GM19043 (cell line): ENCODE data around the gene KRT33B.
"Not testable (repeated sequence)": the region's sequence is repeated elsewhere in the genome, so short reads cannot be mapped to it uniquely, and the experiment has no call there.

ENCODE experiments used
- ATAC-seq: cut with Tn5 transposase; IDR thresholded peaks from one replicate; pipeline ENCODE4 v1.9.1; 2021; ENCODE audit warnings: low read depth; ENCODE audit not compliant: unreplicated experiment

KRT33B gene

GRCh38 chr17:41369713-41370112, at the start of gene KRT33B:
Gene KRT33B, minus strand, starts transcription at chr17:41369813. Its CDS starts 63 bp downstream, at chr17:41369750.
- no peak for ATAC-seq

- no peak for ATAC-seq
Measured at GRCh38 chr17:41418116-41418860, 48.7 kb upstream of the KRT33B start.

- no peak for ATAC-seq
Measured at GRCh38 chr17:41417576-41418015, 48.0 kb upstream of the KRT33B start.

- no peak for ATAC-seq
Measured at GRCh38 chr17:41417127-41417526, 47.5 kb upstream of the KRT33B start.

GRCh38 chr17:41416479-41416878, 46.9 kb upstream of the KRT33B start:
- no peak for ATAC-seq

- no peak for ATAC-seq
Measured at GRCh38 chr17:41415833-41416335, 46.3 kb upstream of the KRT33B start.

GRCh38 chr17:41415411-41415810, 45.8 kb upstream of the KRT33B start:
- no peak for ATAC-seq

GRCh38 chr17:41413982-41414381, 44.4 kb upstream of the KRT33B start:
- ATAC-seq: no peak

- ATAC-seq: no peak
Measured at GRCh38 chr17:41413353-41413957, 43.8 kb upstream of the KRT33B start.

- ATAC-seq: no peak
Measured at GRCh38 chr17:41411072-41411840, 41.6 kb upstream of the KRT33B start.

GRCh38 chr17:41407226-41407625, 37.6 kb upstream of the KRT33B start:
- no peak for ATAC-seq

GRCh38 chr17:41406205-41406604, 36.6 kb upstream of the KRT33B start:
- ATAC-seq: no peak

- ATAC-seq: no peak
Measured at GRCh38 chr17:41404024-41404671, 34.5 kb upstream of the KRT33B start.

- ATAC-seq: no peak
Measured at GRCh38 chr17:41403404-41404023, 33.9 kb upstream of the KRT33B start.

- ATAC-seq: no peak
Measured at GRCh38 chr17:41402161-41402560, 32.5 kb upstream of the KRT33B start.

GRCh38 chr17:41396996-41397660, 27.5 kb upstream of the KRT33B start, which contains the start of gene KRT31:
Gene KRT31, minus strand, starts transcription at chr17:41397608. Its CDS starts 69 bp downstream, at chr17:41397539.
- no peak for ATAC-seq

- ATAC-seq: no peak
Measured at GRCh38 chr17:41396340-41396739, 26.7 kb upstream of the KRT33B start.

GRCh38 chr17:41395611-41396010, 26.0 kb upstream of the KRT33B start:
- ATAC-seq: no peak

- not testable (repeated sequence) for ATAC-seq
Measured at GRCh38 chr17:41395044-41395443, 25.4 kb upstream of the KRT33B start.
